Measurements from ENCODE around the gene SEMA4A.

The SEMA4A gene

DNA sequence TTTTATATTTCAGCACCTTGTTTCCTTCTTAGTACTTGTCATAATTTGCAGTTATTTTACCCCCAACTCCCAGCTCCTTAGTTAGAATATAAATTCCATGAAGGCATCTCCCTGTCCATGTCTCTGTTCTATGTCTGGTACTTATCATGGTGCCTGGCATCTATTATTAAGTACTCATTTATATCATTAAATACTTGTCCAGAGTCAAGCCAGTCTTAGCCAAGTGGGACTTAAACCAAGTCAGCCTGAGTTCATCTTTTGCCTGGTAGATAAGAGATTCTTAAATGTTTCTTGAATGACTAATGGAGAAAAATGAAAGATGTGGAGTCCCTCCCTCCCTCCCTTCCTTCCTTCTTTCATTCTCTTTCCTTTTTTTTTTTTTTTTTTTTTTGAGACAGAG, 49.9 kb downstream of the SEMA4A start:
- TF ChIP-seq SIN3A (IDR thresholded peaks at IDR 0.05; ENCODE audit: borderline replicate concordance, insufficient read depth, low read length) (no peak), POLR2AphosphoS5 (IDR thresholded peaks at IDR 0.05; ENCODE audit: low read depth, low read length) (no peak), TAF1 (IDR thresholded peaks at IDR 0.05; ENCODE audit: borderline replicate concordance, insufficient read depth, low read length) (no peak), FOXP2 (optimal IDR thresholded peaks at IDR 0.05; ENCODE audit: borderline replicate concordance, extremely low read depth, extremely low read length, insufficient read depth) (no peak)
- TF ChIP-seq, protein P1, sequence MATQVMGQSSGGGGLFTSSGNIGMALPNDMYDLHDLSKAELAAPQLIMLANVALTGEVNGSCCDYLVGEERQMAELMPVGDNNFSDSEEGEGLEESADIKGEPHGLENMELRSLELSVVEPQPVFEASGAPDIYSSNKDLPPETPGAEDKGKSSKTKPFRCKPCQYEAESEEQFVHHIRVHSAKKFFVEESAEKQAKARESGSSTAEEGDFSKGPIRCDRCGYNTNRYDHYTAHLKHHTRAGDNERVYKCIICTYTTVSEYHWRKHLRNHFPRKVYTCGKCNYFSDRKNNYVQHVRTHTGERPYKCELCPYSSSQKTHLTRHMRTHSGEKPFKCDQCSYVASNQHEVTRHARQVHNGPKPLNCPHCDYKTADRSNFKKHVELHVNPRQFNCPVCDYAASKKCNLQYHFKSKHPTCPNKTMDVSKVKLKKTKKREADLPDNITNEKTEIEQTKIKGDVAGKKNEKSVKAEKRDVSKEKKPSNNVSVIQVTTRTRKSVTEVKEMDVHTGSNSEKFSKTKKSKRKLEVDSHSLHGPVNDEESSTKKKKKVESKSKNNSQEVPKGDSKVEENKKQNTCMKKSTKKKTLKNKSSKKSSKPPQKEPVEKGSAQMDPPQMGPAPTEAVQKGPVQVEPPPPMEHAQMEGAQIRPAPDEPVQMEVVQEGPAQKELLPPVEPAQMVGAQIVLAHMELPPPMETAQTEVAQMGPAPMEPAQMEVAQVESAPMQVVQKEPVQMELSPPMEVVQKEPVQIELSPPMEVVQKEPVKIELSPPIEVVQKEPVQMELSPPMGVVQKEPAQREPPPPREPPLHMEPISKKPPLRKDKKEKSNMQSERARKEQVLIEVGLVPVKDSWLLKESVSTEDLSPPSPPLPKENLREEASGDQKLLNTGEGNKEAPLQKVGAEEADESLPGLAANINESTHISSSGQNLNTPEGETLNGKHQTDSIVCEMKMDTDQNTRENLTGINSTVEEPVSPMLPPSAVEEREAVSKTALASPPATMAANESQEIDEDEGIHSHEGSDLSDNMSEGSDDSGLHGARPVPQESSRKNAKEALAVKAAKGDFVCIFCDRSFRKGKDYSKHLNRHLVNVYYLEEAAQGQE (IDR thresholded peaks at IDR 0.05; ENCODE audit: insufficient read depth in 1 of 2, low read depth in 2 of 2, low read length in 2 of 2), result no peak

DNA sequence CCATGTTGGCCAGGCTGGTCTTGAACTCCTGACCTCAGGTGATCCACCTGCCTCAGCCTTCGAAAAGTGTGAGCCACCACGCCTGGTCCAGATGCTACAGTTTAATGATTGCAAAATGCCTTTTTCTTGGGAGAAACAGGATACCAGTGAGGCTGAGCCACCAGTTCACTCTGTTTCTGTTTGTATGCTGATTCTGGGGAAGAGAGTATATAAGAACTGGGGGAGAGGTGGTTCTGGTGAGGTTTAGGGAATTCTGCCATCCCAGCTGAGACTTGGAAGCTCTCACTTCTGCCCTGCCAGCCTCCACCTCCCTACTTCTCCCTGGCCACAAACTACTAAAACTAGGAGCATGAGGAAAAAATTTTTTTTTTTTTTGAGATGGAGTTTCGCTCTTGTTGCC, 51.3 kb downstream of the SEMA4A start:
- TF ChIP-seq, protein P1 (IDR thresholded peaks at IDR 0.05; ENCODE audit: insufficient read depth in 1 of 2, low read depth in 2 of 2, low read length in 2 of 2), result no peak
- TF ChIP-seq TAF1 (IDR thresholded peaks at IDR 0.05; ENCODE audit: borderline replicate concordance, insufficient read depth, low read length) (no peak), POLR2AphosphoS5 (IDR thresholded peaks at IDR 0.05; ENCODE audit: low read depth, low read length) (no peak), FOXP2 (optimal IDR thresholded peaks at IDR 0.05; ENCODE audit: borderline replicate concordance, extremely low read depth, extremely low read length, insufficient read depth) (no peak), SIN3A (IDR thresholded peaks at IDR 0.05; ENCODE audit: borderline replicate concordance, insufficient read depth, low read length) (no peak)

DNA sequence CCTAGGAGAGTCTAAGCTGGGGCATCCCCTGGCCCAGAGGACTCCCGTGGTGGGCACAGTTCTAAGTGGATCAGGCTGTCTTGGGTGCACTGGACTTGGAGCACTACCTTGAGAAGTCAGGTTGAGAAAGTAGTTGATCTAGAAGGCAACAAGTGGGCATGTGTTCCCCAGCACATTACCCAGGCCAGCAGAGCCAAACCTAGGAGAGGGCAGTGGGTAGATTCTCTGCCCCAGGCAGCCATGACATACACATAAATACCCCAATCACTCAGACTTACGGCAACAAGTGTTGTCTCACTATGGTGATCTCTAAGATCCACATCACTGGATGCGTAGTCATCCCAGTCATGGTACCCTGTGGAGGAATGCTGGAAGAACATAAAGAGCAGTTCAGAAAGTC, 57.9 kb downstream of the SEMA4A start:
- no peak for TF ChIP-seq POLR2AphosphoS5 (IDR thresholded peaks at IDR 0.05; ENCODE audit: low read depth, low read length)
- TF ChIP-seq SIN3A (IDR thresholded peaks at IDR 0.05; ENCODE audit: borderline replicate concordance, insufficient read depth, low read length), result no peak
- TF ChIP-seq, protein P1 (IDR thresholded peaks at IDR 0.05; ENCODE audit: insufficient read depth in 1 of 2, low read depth in 2 of 2, low read length in 2 of 2), result no peak
- TF ChIP-seq TAF1 (IDR thresholded peaks at IDR 0.05; ENCODE audit: borderline replicate concordance, insufficient read depth, low read length), result no peak
- TF ChIP-seq FOXP2 (optimal IDR thresholded peaks at IDR 0.05; ENCODE audit: borderline replicate concordance, extremely low read depth, extremely low read length, insufficient read depth), result no peak

DNA sequence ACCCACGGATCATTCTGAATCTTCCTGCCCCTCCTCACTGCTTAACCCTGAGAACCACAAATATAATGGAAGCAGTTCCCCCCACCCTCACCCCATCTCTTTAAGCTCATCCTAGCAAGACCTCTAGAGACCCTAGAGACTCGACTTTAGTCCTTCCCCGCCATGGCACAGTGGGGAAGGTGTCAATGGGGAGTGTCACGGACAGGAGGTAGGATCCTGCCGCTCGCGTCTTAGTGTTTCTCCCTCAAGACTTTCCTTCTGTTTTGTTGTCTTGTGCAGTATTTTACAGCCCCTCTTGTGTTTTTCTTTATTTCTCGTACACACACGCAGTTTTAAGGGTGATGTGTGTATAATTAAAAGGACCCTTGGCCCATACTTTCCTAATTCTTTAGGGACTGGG, 58.7 kb downstream of the SEMA4A start:
- TF ChIP-seq FOXP2 (optimal IDR thresholded peaks at IDR 0.05; ENCODE audit: borderline replicate concordance, extremely low read depth, extremely low read length, insufficient read depth) (no peak), SIN3A (IDR thresholded peaks at IDR 0.05; ENCODE audit: borderline replicate concordance, insufficient read depth, low read length) (no peak), POLR2AphosphoS5 (IDR thresholded peaks at IDR 0.05; ENCODE audit: low read depth, low read length) (no peak), TAF1 (IDR thresholded peaks at IDR 0.05; ENCODE audit: borderline replicate concordance, insufficient read depth, low read length) (no peak)
- TF ChIP-seq, protein P1 (IDR thresholded peaks at IDR 0.05; ENCODE audit: insufficient read depth in 1 of 2, low read depth in 2 of 2, low read length in 2 of 2), result no peak

Data from PFSK-1 (cell line).